HepG2 (cell line): Measurements from ENCODE around the gene SEBOX. TPM values are rescaled to one million over a fixed set of nuclear protein-coding genes. Genes with fewer than 3 reads are reported as not detected.

Experiments used
- FOXP4 ChIP-seq: sonication (generic); formaldehyde crosslinking; IDR thresholded peaks from 2 replicates; pipeline ENCODE4 v1.4.0; 2020; ENCODE audit warnings: missing genetic modification reagents
- HHEX ChIP-seq: IDR thresholded peaks from 2 replicates; pipeline ENCODE4 v1.6.1; 2016; ENCODE audit warnings: control low read depth
- JUNB ChIP-seq: sonication (generic); formaldehyde crosslinking; IDR thresholded peaks from 2 replicates; pipeline ENCODE4 v1.8.0; 2022; ENCODE audit warnings: missing genetic modification reagents, mild to moderate bottlenecking, borderline replicate concordance
- KMT2B ChIP-seq: IDR thresholded peaks from 2 replicates; pipeline ENCODE4 v1.6.1; 2016; ENCODE audit warnings: missing genetic modification reagents, missing compliant biosample characterization
- MAX ChIP-seq: IDR thresholded peaks from 2 replicates; pipeline ENCODE4 v1.6.1; 2012; ENCODE audit warnings: inconsistent platforms
- MTERF4 ChIP-seq: sonication (generic); formaldehyde crosslinking; IDR thresholded peaks from 2 replicates; pipeline ENCODE4 v1.8.0; 2023; ENCODE audit warnings: mild to moderate bottlenecking, missing genetic modification reagents
- NFATC3 ChIP-seq: sonication (generic); formaldehyde crosslinking; IDR thresholded peaks from 2 replicates; pipeline ENCODE4 v1.5.1; 2020; ENCODE audit warnings: mild to moderate bottlenecking, missing genetic modification reagents
- RBM39 ChIP-seq: fragments of 200-400 bp; formaldehyde crosslinking; IDR thresholded peaks from one replicate; pipeline ENCODE4 v1.6.1; 2018; ENCODE audit warnings: antibody characterized with exemption, mild to moderate bottlenecking, low read depth, low read length; ENCODE audit not compliant: poor library complexity, severe bottlenecking
- SMAD9 ChIP-seq: sonication (generic); formaldehyde crosslinking; IDR thresholded peaks from 2 replicates; pipeline ENCODE4 v1.5.1; 2020; ENCODE audit warnings: mild to moderate bottlenecking, missing genetic modification reagents
- ZFYVE20 ChIP-seq: sonication (generic); formaldehyde crosslinking; IDR thresholded peaks from 2 replicates; pipeline ENCODE4 v1.8.0; 2023; ENCODE audit warnings: low read depth, mild to moderate bottlenecking, moderate library complexity, missing genetic modification reagents, borderline replicate concordance
- ZNF18 ChIP-seq: sonication (generic); formaldehyde crosslinking; IDR thresholded peaks from 2 replicates; pipeline ENCODE4 v1.8.0; 2022; ENCODE audit warnings: mild to moderate bottlenecking, missing genetic modification reagents; ENCODE audit not compliant: insufficient replicate concordance
- ZNF274 ChIP-seq: sonication (generic); formaldehyde crosslinking; IDR thresholded peaks from 2 replicates; pipeline ENCODE4 v1.5.1; 2020; ENCODE audit warnings: mild to moderate bottlenecking, missing genetic modification reagents
- ZNF318 ChIP-seq: sonication (generic); formaldehyde crosslinking; IDR thresholded peaks from 2 replicates; pipeline ENCODE4 v1.4.0; 2020; ENCODE audit warnings: mild to moderate bottlenecking, missing genetic modification reagents
- ZNF746 ChIP-seq: sonication (generic); formaldehyde crosslinking; IDR thresholded peaks from 2 replicates; pipeline ENCODE4 v1.8.0; 2022; ENCODE audit warnings: mild to moderate bottlenecking, missing genetic modification reagents
- polyA plus RNA-seq, 8 experiments: library from polyadenylated mRNA; depleted of rRNA in 3 of 8; stranded (reverse) in 7 of 8; unstranded in 1 of 8; fragments of >200 nt; fragmentation: Illumina TruSeq in 4 of 8; extraction: Trizol in 4 of 8; gene quantifications; 2 replicates each; pipeline versions ENCODE4 v1.2.1 to v1.2.3, GENCODE V29; 2011 to 2016; ENCODE audit warnings: low read depth in 4 of 8, missing spikeins in 1 of 8, mixed read lengths in 1 of 8; ENCODE audit not compliant: insufficient read depth in 1 of 8
- total RNA-seq, 5 experiments: library from RNA; depleted of rRNA; stranded (reverse); fragments of >200 nt; fragmentation: Illumina TruSeq; extraction: Trizol; gene quantifications; 2 replicates each; pipeline ENCODE4 v1.2.3, GENCODE V29; 2016; ENCODE audit warnings: low read depth in 1 of 5

The SEBOX gene
- total and polyA plus RNA-seq, 2 of the 13 experiments (the other 11 are each of a cell fraction or from before 2014, with no cell fraction given) = not detected

GRCh38 chr17:28317966-28318758 lies 46.8 kb downstream of the SEBOX start (continued):
- TF ChIP-seq ZNF318 (CRISPR knock-in tag) (no peak), ZNF746 (CRISPR knock-in tag) (0 out of 2 replicates have a peak, but pooled peaks have one; percentile 8), HHEX (CRISPR knock-in tag) (no peak), ZNF18 (no peak), ZNF274 (CRISPR knock-in tag) (0 out of 2 replicates have a peak, but pooled peaks have one; percentile 41), MAX (peak; percentile 59), ZFYVE20 (no peak; the same call in 1 of the 2 replicates), NFATC3 (CRISPR knock-in tag) (no peak), JUNB (CRISPR knock-in tag) (0 out of 2 replicates have a peak, but pooled peaks have one; percentile 34), FOXP4 (peak; percentile 30; the same call in 1 of the 2 replicates), SMAD9 (CRISPR knock-in tag) (no peak), KMT2B (no peak), RBM39 (no peak), MTERF4 (CRISPR knock-in tag) (no peak)
